HG02798 (cell line): ENCODE measurements around the gene MEIS3.

Source experiments
- ATAC-seq: cut with Tn5 transposase; IDR thresholded peaks from one replicate; pipeline ENCODE4 v1.9.1; 2021; ENCODE audit warnings: mild to moderate bottlenecking; ENCODE audit not compliant: unreplicated experiment, poor library complexity

Gene MEIS3

GRCh38 chr19:47436712-47437401 is 17.5 kb upstream of the MEIS3 start:
- peak; percentile 70 for ATAC-seq

- no peak for ATAC-seq
Observed at GRCh38 chr19:47435883-47436417, 16.6 kb upstream of the MEIS3 start.

GRCh38 chr19:47435196-47435595 is 15.9 kb upstream of the MEIS3 start:
- ATAC-seq: no peak

- ATAC-seq: no peak
Observed at GRCh38 chr19:47434088-47434487, 14.8 kb upstream of the MEIS3 start.

- no peak for ATAC-seq
Observed at GRCh38 chr19:47433121-47433520, 13.8 kb upstream of the MEIS3 start.

- ATAC-seq: no peak
Observed at GRCh38 chr19:47432499-47432898, 13.2 kb upstream of the MEIS3 start.

GRCh38 chr19:47432091-47432490 is 12.8 kb upstream of the MEIS3 start:
- no peak for ATAC-seq

GRCh38 chr19:47430041-47430802 is 10.9 kb upstream of the MEIS3 start:
- no peak for ATAC-seq

GRCh38 chr19:47429140-47429793 is 9.9 kb upstream of the MEIS3 start:
- ATAC-seq: no peak

- no peak for ATAC-seq
Observed at GRCh38 chr19:47428177-47428894, 9.0 kb upstream of the MEIS3 start.

GRCh38 chr19:47427241-47428176 is 8.2 kb upstream of the MEIS3 start:
- no peak for ATAC-seq

GRCh38 chr19:47423203-47423882 is 4.0 kb upstream of the MEIS3 start:
- ATAC-seq: no peak

GRCh38 chr19:47422417-47423163 is 3.3 kb upstream of the MEIS3 start:
- ATAC-seq: no peak

GRCh38 chr19:47421844-47422395 is 2.6 kb upstream of the MEIS3 start:
- no peak for ATAC-seq

- no peak for ATAC-seq
Observed at GRCh38 chr19:47421244-47421786, 2.0 kb upstream of the MEIS3 start.

GRCh38 chr19:47419789-47420188 is 462 bp upstream of the MEIS3 start:
- no peak for ATAC-seq

- no peak for ATAC-seq
Observed at GRCh38 chr19:47418692-47419029, 666 bp downstream of the MEIS3 start.
